HCT116 (cell line): ENCODE data around the gene WDR74. TPM values are rescaled to one million over a fixed set of nuclear protein-coding genes. Genes with fewer than 3 reads are reported as not detected.

Experiments used
- ATAC-seq: fragments of 200-7000 bp; cut with Tn5 transposase; 2 replicates; pipeline ENCODE4 v1.9.1; 2020; ENCODE audit warnings: mild to moderate bottlenecking, moderate library complexity
- BruUV-seq: library from RNA; stranded (reverse); fragments of 400-500 nt; replicated peaks from 2 replicates; lab custom pipeline; 2021; lab: Mats Ljungman, UMichigan
- CTCF ChIA-PET: fragments of 300-600 bp; sonication (Branson Sonifier 250); formaldehyde crosslinking; loops from one replicate; lab custom pipeline; 2021; ENCODE audit warnings: antibody characterized with exemption; lab: Charles Lee
- POLR2A ChIA-PET: fragments of 300-600, 350-600 bp; sonication (Branson Sonifier 250); formaldehyde crosslinking; loops from one replicate; lab custom pipeline; 2021; ENCODE audit warnings: antibody characterized with exemption; lab: Charles Lee
- RAD21 ChIA-PET, 2 experiments: fragments of 300-600 bp; sonication (Branson Sonifier 250); formaldehyde crosslinking; loops; one replicate each; lab custom pipeline; 2023; ENCODE audit warnings: low total read pairs in 2 of 2; ENCODE audit not compliant: uncharacterized antibody in 2 of 2, unreplicated experiment in 2 of 2, low non-redundant PET in 1 of 2; lab: Charles Lee
- DNase-seq: peaks from one replicate; pipeline ENCODE4 v3.0.0-alpha.2; 2010; ENCODE audit warnings: low read depth, low spot score
- H2AFZ ChIP-seq: fragments of 200-600 bp; shearing (Covaris generic), sonication (generic); 2 replicates; pipeline ENCODE4 v1.6.1; 2017; ENCODE audit warnings: low read depth, mixed run types, mixed read lengths, antibody characterized with exemption, low read length; ENCODE audit not compliant: poor library complexity, severe bottlenecking
- H3K27ac ChIP-seq: 2 replicates; pipeline ENCODE4 v1.5.1; 2012; ENCODE audit warnings: low read depth, low read length
- H3K27me3 ChIP-seq: fragments of 200-600 bp; sonication (generic); 2 replicates; pipeline ENCODE4 v1.6.1; 2016; ENCODE audit warnings: mixed run types, low read length, mixed read lengths; ENCODE audit not compliant: insufficient read depth
- H3K36me3 ChIP-seq, 2 experiments: fragments of 200-500 bp in 1 of 2; fragments of 200-600 bp in 1 of 2; sonication (Bioruptor generic) in 1 of 2; sonication (generic) in 1 of 2; 2 replicates each; pipeline versions ENCODE4 v1.5.1 to v1.6.1; 2014 to 2016; ENCODE audit warnings: low read length in 2 of 2, inconsistent platforms in 1 of 2, mixed read lengths in 1 of 2, mixed run types in 1 of 2; ENCODE audit not compliant: insufficient read depth in 2 of 2, control insufficient read depth in 1 of 2
- H3K4me1 ChIP-seq, 2 experiments: fragments of 200-600 bp in 1 of 2; sonication (generic) in 1 of 2; 2 replicates each; pipeline versions ENCODE4 v1.5.1 to v1.6.1; 2012 to 2017; ENCODE audit warnings: low read length in 2 of 2, inconsistent platforms in 1 of 2, mild to moderate bottlenecking in 1 of 2, mixed read lengths in 1 of 2, mixed run types in 1 of 2, moderate library complexity in 1 of 2; ENCODE audit not compliant: insufficient read depth in 2 of 2, control insufficient read depth in 1 of 2
- H3K4me2 ChIP-seq: fragments of 200-600 bp; sonication (generic); 2 replicates; pipeline ENCODE4 v1.6.1; 2017; ENCODE audit warnings: mixed run types, low read length, mixed read lengths
- H3K4me3 ChIP-seq, 2 experiments: fragments of 200-600 bp in 1 of 2; sonication (generic) in 1 of 2; replicated peaks in 1 of 2; 2 replicates each; pipeline ENCODE4 v1.5.1; 2011 to 2016; ENCODE audit warnings: low read length in 2 of 2, control low read depth in 1 of 2, low read depth in 1 of 2, mild to moderate bottlenecking in 1 of 2, mixed read lengths in 1 of 2, mixed run types in 1 of 2
- H3K79me2 ChIP-seq: fragments of 200-600 bp; sonication (generic); 2 replicates; pipeline ENCODE4 v1.6.1; 2017; ENCODE audit warnings: mild to moderate bottlenecking, mixed run types, low read length, moderate library complexity, mixed read lengths; ENCODE audit not compliant: insufficient read depth
- H3K9ac ChIP-seq: fragments of 200-600 bp; sonication (generic); 2 replicates; pipeline ENCODE4 v1.6.1; 2016; ENCODE audit warnings: low read length, mixed read lengths
- H3K9me2 ChIP-seq: fragments of 200-600 bp; sonication (generic), shearing (Covaris generic); 2 replicates; pipeline ENCODE4 v1.6.1; 2017; ENCODE audit warnings: mixed run types, mild to moderate bottlenecking, moderate library complexity; ENCODE audit not compliant: insufficient read depth
- H3K9me3 ChIP-seq, 2 experiments: fragments of 200-500 bp in 1 of 2; fragments of 200-600 bp in 1 of 2; sonication (Bioruptor generic) in 1 of 2; sonication (generic) in 1 of 2; 2 replicates each; pipeline ENCODE4 v1.6.1; 2014 to 2017; ENCODE audit warnings: low read length in 2 of 2, mixed read lengths in 2 of 2, inconsistent platforms in 1 of 2, low read depth in 1 of 2, mild to moderate bottlenecking in 1 of 2, mixed run types in 1 of 2, moderate library complexity in 1 of 2; ENCODE audit not compliant: control insufficient read depth in 1 of 2, insufficient read depth in 1 of 2
- H4K20me1 ChIP-seq: fragments of 200-600 bp; sonication (generic), shearing (Covaris generic); 2 replicates; pipeline ENCODE4 v1.6.1; 2017; ENCODE audit warnings: mixed run types, mild to moderate bottlenecking, moderate library complexity; ENCODE audit not compliant: insufficient read depth
- EGR1 ChIP-seq: IDR thresholded peaks from 2 replicates; pipeline ENCODE4 v1.6.1; 2012; ENCODE audit warnings: low read depth
- ELF1 ChIP-seq: IDR thresholded peaks from 2 replicates; pipeline ENCODE4 v1.6.1; 2012; ENCODE audit warnings: low read depth, borderline replicate concordance
- MAX ChIP-seq: IDR thresholded peaks from 2 replicates; pipeline ENCODE4 v1.6.1; 2012
- POLR2AphosphoS5 ChIP-seq: IDR thresholded peaks from 2 replicates; pipeline ENCODE4 v1.6.1; 2011; ENCODE audit warnings: mild to moderate bottlenecking, low read depth, low read length, moderate library complexity
- TCF7L2 ChIP-seq: IDR thresholded peaks from 2 replicates; pipeline ENCODE4 v1.7.0; 2011; ENCODE audit warnings: borderline replicate concordance, inconsistent platforms; ENCODE audit not compliant: insufficient read depth, insufficient read length; ENCODE audit errors: extremely low read depth
- ZBTB33 ChIP-seq: IDR thresholded peaks from 2 replicates; pipeline ENCODE4 v1.6.1; 2011; ENCODE audit warnings: mild to moderate bottlenecking, low read length, moderate library complexity; ENCODE audit not compliant: insufficient replicate concordance; ENCODE audit errors: extremely low read depth
- ZFX ChIP-seq: fragments of 450-650 bp; IDR thresholded peaks from 2 replicates; pipeline ENCODE4 v1.6.1; 2017
- intact Hi-C: fragments of 100-400 bp; cut with micrococcal nuclease; formaldehyde crosslinking; loops from 2 replicates; pipeline ENCODE4 v1.10.0; 2022
- total RNA-seq: library from RNA; stranded (reverse); gene quantifications from one replicate; pipeline ENCODE4 v1.2.1, GENCODE V29; 2021; ENCODE audit not compliant: unreplicated experiment

WDR74 gene
- total RNA-seq, 1 experiment from 2014 or later, result 111 TPM

- no peak for TF ChIP-seq ELF1
- TF ChIP-seq, all 23 proteins: peak for 0
Observed at GRCh38 chr11:62882431-62882749, 43.0 kb upstream of the WDR74 start (continued).

- CTCF ChIA-PET, result interaction anchor here (0.8 to 1.6 kb wide), 7 partner anchors 26 to 139 kb away, joined by 3 to 7 read pairs (median 4); partner anchors contain the start of gene STX5
- peaks cover 33% of the 10 kb centered on the region; the same call in 1 of the 2 replicates for H4K20me1 ChIP-seq
- no peaks in the 10 kb centered on the region for H3K27me3 ChIP-seq
- POLR2A ChIA-PET, result interaction anchor here (0.8 to 4.2 kb wide), 9 partner anchors 8 to 819 kb away, joined by 3 to 50 read pairs (median 8); partner anchors contain the start of genes STX5, TEX54 and ZBTB3
- peak; percentile 53 for TF ChIP-seq ZBTB33
- TF ChIP-seq EGR1, result no peak
- TF ChIP-seq MAX, result no peak
- peak; percentile 92 for TF ChIP-seq TCF7L2
- TF ChIP-seq ZFX, result no peak
- peak; percentile 60 for TF ChIP-seq POLR2AphosphoS5
- H3K4me3 ChIP-seq, result peak overlapping the region; percentile 75 to 85
- intact Hi-C loops, result loop anchor here (5.0 kb wide), 1 partner anchor 95 kb away; the partner anchor contains the start of gene TMEM179B
- RAD21 ChIA-PET, result interaction anchor here in 1 of 2 experiments (0.7 kb wide), 1 partner anchor 16 kb away, joined by 4 read pairs; no protein-coding TSS in a partner anchor
- peaks cover 42 to 59% of the 10 kb centered on the region in 2 experiments for H3K36me3 ChIP-seq
- H3K9me3 ChIP-seq, result no peaks in the 10 kb centered on the region
- H3K27ac ChIP-seq, result peak overlapping the region; percentile 96
- peak overlapping the region; percentile 92 for H3K9ac ChIP-seq
- no peak overlapping the region for H2AFZ ChIP-seq
- H3K4me1 ChIP-seq, result peaks cover 38 to 80% of the 10 kb centered on the region in 2 experiments
- peak; percentile 90 for DNase-seq
- no peaks in the 10 kb centered on the region for H3K9me2 ChIP-seq
- peak overlapping the region; percentile 79 for H3K4me2 ChIP-seq
- ATAC-seq, result peak; percentile 51
- TSS peak; percentile 45 for BruUV-seq
- peaks cover 96% of the 10 kb centered on the region for H3K79me2 ChIP-seq
Observed at GRCh38 chr11:62881579-62882430, 42.4 kb upstream of the WDR74 start.
